Body of pancreas (tissue), 4 donors: ENCODE measurements around the gene RGL3.

Experiments
- CTCF ChIP-seq, 7 experiments: fragments of 450-650 bp in 4 of 7; fragments of 200-600 bp in 3 of 7; sonication (generic) in 3 of 7; IDR thresholded peaks; one replicate each; pipeline ENCODE4 v1.5.1; 2016 to 2019; ENCODE audit warnings: antibody characterized with exemption in 7 of 7
- POLR2A ChIP-seq, 3 donors: fragments of 450-650 bp; IDR thresholded peaks; one replicate each; pipeline ENCODE4 v1.6.1; 2016; ENCODE audit warnings: antibody characterized with exemption in 3 of 3, mild to moderate bottlenecking in 2 of 3

GRCh38 chr19:11420429-11421370 lies 1.6 kb upstream of the RGL3 start:
- TF ChIP-seq CTCF (IDR thresholded peaks at IDR 0.05) (no peak), POLR2A (IDR thresholded peaks at IDR 0.05) (no peak)
